ENCODE results near the gene PCDH12.
A peak's percentile ranks its signal among the peaks of the same experiment; 100 is the strongest.
"Not testable (repeated sequence)": the region's sequence is repeated elsewhere in the genome, so short reads cannot be mapped to it uniquely, and the experiment has no call there.

The PCDH12 gene

GRCh38 chr5:141935538-141935937, 22.5 kb downstream of the PCDH12 start:
- no peak for DNase-seq (ENCODE audit: low spot score)

GRCh38 chr5:141934099-141934844, 23.7 kb downstream of the PCDH12 start:
- no peak for DNase-seq (ENCODE audit: low spot score)

GRCh38 chr5:141933151-141933550, 24.9 kb downstream of the PCDH12 start:
- DNase-seq (ENCODE audit: low spot score) = no peak

- no peak for DNase-seq (ENCODE audit: low spot score)
Measured at GRCh38 chr5:141931694-141932093, 26.3 kb downstream of the PCDH12 start.

GRCh38 chr5:141929398-141930058, 28.5 kb downstream of the PCDH12 start:
- DNase-seq (ENCODE audit: low spot score) = no peak

- DNase-seq (ENCODE audit: low spot score) = no peak
Measured at GRCh38 chr5:141928051-141928450, 30.0 kb downstream of the PCDH12 start.

GRCh38 chr5:141926434-141926833, 31.6 kb downstream of the PCDH12 start:
- DNase-seq (ENCODE audit: low spot score) = no peak

GRCh38 chr5:141923448-141924313, 34.3 kb downstream of the PCDH12 start, which contains the start of gene DELE1:
DELE1 (plus strand) TSS chr5:141923871; CDS start chr5:141923942, 71 bp downstream.
- DNase-seq (ENCODE audit: low spot score) = peak; percentile 93

GRCh38 chr5:141922827-141923447, 35.1 kb downstream of the PCDH12 start:
- DNase-seq (ENCODE audit: low spot score) = not testable (repeated sequence)

- DNase-seq (ENCODE audit: low spot score) = no peak
Measured at GRCh38 chr5:141920771-141921170, 37.2 kb downstream of the PCDH12 start.

- DNase-seq (ENCODE audit: low spot score) = no peak
Measured at GRCh38 chr5:141919218-141920119, 38.5 kb downstream of the PCDH12 start.

GRCh38 chr5:141917760-141918159, 40.2 kb downstream of the PCDH12 start:
- no peak for DNase-seq (ENCODE audit: low spot score)

GRCh38 chr5:141916522-141916921, 41.5 kb downstream of the PCDH12 start:
- no peak for DNase-seq (ENCODE audit: low spot score)

GRCh38 chr5:141915881-141916336, 42.1 kb downstream of the PCDH12 start:
- no peak for DNase-seq (ENCODE audit: low spot score)

- no peak for DNase-seq (ENCODE audit: low spot score)
Measured at GRCh38 chr5:141914797-141915196, 43.2 kb downstream of the PCDH12 start.

- DNase-seq (ENCODE audit: low spot score) = no peak
Measured at GRCh38 chr5:141914199-141914743, 43.7 kb downstream of the PCDH12 start.

- no peak for DNase-seq (ENCODE audit: low spot score)
Measured at GRCh38 chr5:141913560-141914198, 44.3 kb downstream of the PCDH12 start.

- DNase-seq (ENCODE audit: low spot score) = peak; percentile 84
Measured at GRCh38 chr5:141910271-141910673, 47.7 kb downstream of the PCDH12 start.

- no peak for DNase-seq (ENCODE audit: low spot score)
Measured at GRCh38 chr5:141909212-141909611, 48.8 kb downstream of the PCDH12 start.

- no peak for DNase-seq (ENCODE audit: low spot score)
Measured at GRCh38 chr5:141908796-141909195, 49.2 kb downstream of the PCDH12 start.

All from kidney capillary endothelial cell (primary cell).